ENCODE measurements around the gene S100A11.

Gene S100A11

GRCh38 chr1:152034654-152035538 is 1.9 kb downstream of the S100A11 start:
- H3K4me1 ChIP-seq: peaks cover 2% of the 10 kb centered on the region; the same call in 1 of the 2 replicates
- TF ChIP-seq CTCF (IDR thresholded peaks at IDR 0.05; ENCODE audit: low read depth, low read length): peak; percentile 88
- peak; percentile 59 for DNase-seq
- peak overlapping the region; percentile 83 for H3K4me3 ChIP-seq (ENCODE audit: low read depth, low read length)
- no peaks in the 10 kb centered on the region for H3K9me3 ChIP-seq
- peaks cover 12% of the 10 kb centered on the region for H3K36me3 ChIP-seq
- no peaks in the 10 kb centered on the region for H3K27me3 ChIP-seq

DNA sequence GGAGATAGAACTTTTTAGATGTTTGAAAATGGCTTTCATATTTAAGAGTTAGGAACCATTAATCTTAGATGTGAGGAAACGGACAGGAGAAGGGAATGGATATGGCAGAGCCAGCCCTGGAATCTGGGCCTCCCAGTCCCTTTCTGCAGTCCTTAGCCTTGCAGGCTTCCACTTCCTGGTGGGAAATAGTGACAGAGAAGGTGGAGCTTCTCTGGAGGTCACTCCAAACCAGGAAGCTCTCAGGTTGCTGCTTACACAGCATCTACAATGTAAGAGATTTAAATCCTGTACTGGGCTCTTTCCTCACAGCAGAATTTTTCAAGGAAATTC is 2.5 kb downstream of the S100A11 start:
- Histone ChIP-seq H3K4me3 (ENCODE audit: low read depth, low read length) (peak overlapping the region; percentile 83; the same call in 1 of the 2 replicates), H3K4me1 (peaks cover 2% of the 10 kb centered on the region; the same call in 1 of the 2 replicates), H3K9me3 (no peaks in the 10 kb centered on the region), H3K36me3 (peaks cover 12% of the 10 kb centered on the region), H3K27me3 (no peaks in the 10 kb centered on the region)
- no peak for TF ChIP-seq CTCF (IDR thresholded peaks at IDR 0.05; ENCODE audit: low read depth, low read length)
- DNase-seq: no peak

GRCh38 chr1:152029929-152030211 is 6.9 kb downstream of the S100A11 start:
- TF ChIP-seq CTCF (IDR thresholded peaks at IDR 0.05; ENCODE audit: low read depth, low read length): no peak
- no peak overlapping the region for H3K4me3 ChIP-seq (ENCODE audit: low read depth, low read length)
- no peaks in the 10 kb centered on the region; the same call in 1 of the 2 replicates for H3K27me3 ChIP-seq
- DNase-seq: no peak
- H3K4me1 ChIP-seq: peaks cover 2% of the 10 kb centered on the region
- H3K36me3 ChIP-seq: peaks cover 12% of the 10 kb centered on the region
- no peaks in the 10 kb centered on the region for H3K9me3 ChIP-seq

- H3K9me3 ChIP-seq: no peaks in the 10 kb centered on the region
- no peaks in the 10 kb centered on the region; the same call in 1 of the 2 replicates for H3K27me3 ChIP-seq
- no peaks in the 10 kb centered on the region; the same call in none of the 2 replicates for H3K4me1 ChIP-seq
- DNase-seq: no peak
- H3K4me3 ChIP-seq (ENCODE audit: low read depth, low read length): no peak overlapping the region
- H3K36me3 ChIP-seq: peaks cover 12% of the 10 kb centered on the region
- no peak for TF ChIP-seq CTCF (IDR thresholded peaks at IDR 0.05; ENCODE audit: low read depth, low read length)
Observed at GRCh38 chr1:152029144-152029928, 7.5 kb downstream of the S100A11 start.

GRCh38 chr1:152026895-152027294 is 9.9 kb downstream of the S100A11 start:
- Histone ChIP-seq H3K9me3 (no peaks in the 10 kb centered on the region), H3K27me3 (no peaks in the 10 kb centered on the region; the same call in none of the 2 replicates), H3K4me1 (no peaks in the 10 kb centered on the region; the same call in 1 of the 2 replicates), H3K4me3 (ENCODE audit: low read depth, low read length) (no peak overlapping the region), H3K36me3 (no peaks in the 10 kb centered on the region; the same call in 1 of the 2 replicates)
- TF ChIP-seq CTCF (IDR thresholded peaks at IDR 0.05; ENCODE audit: low read depth, low read length): no peak
- DNase-seq: no peak
